ENCODE data around the gene ARMC10. TPM values are rescaled to one million over a fixed set of nuclear protein-coding genes. Genes with fewer than 3 reads are reported as not detected.

Gene ARMC10
- total RNA-seq, 4 donors from 2014 or later = 25.7 to 44.7 (median 34.0) TPM

DNA sequence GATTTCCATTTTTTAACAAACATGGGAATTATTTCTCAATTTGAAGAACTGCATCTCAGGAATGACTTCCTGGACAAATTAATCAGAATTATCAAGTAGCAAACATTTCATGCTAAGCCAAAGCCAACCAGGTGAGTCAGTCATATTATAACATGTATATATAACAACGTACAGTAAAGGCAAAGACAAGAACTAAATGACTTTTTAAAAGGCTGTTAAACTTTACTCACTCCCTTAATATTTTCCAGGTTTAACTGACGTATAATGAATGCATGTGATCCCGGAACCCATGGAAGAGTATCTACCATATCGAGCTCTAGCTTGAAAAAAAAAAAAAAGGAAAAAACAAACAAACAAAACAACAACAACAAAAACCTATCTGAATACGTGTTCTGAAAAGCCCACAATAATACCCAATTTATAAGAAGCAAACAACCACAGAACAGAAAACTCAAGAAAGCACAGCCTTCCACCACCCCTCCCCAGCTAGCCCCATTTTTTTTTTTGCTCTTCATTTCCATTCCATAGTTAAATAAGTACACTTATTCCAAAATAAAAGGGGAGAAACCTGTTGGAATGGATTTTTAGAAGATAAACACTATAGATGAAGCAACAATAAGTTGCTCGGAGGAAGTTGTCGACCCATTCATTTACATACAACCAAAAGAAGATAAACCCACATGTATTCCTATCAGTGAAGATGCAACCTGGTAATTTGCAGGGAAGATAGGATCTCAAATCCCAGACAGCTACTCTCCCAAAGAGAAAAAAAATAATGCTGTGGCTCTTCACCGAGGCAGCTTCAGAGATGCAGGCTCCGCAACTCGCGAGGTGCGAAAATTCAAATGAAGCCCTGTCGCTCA is 73.4 kb downstream of the ARMC10 start:
- Histone ChIP-seq H3K27me3 (no peaks in the 10 kb centered on the region), H3K27ac (peak overlapping the region; percentile 82 to 95 (median 94)), H3K36me3 (no peaks in the 10 kb centered on the region), H3K4me3 (peak overlapping the region; percentile 67 to 74), H3K4me1 (peaks cover 4 to 41% (median 6%) of the 10 kb centered on the region in 3 donors), H3K9me3 (no peaks in the 10 kb centered on the region)
- ATAC-seq = no peak
- WGBS, 2 donors (ENCODE audit: low coverage in 1 of 2) = 0 to 2% methylated on average over 7 to 13 of the region's 13 CpGs
- TF ChIP-seq EP300 (IDR thresholded peaks at IDR 0.05) (no peak), POLR2A (IDR thresholded peaks at IDR 0.05) (no peak), POLR2AphosphoS5 (IDR thresholded peaks at IDR 0.05) (no peak)
- TF ChIP-seq, protein P1, sequence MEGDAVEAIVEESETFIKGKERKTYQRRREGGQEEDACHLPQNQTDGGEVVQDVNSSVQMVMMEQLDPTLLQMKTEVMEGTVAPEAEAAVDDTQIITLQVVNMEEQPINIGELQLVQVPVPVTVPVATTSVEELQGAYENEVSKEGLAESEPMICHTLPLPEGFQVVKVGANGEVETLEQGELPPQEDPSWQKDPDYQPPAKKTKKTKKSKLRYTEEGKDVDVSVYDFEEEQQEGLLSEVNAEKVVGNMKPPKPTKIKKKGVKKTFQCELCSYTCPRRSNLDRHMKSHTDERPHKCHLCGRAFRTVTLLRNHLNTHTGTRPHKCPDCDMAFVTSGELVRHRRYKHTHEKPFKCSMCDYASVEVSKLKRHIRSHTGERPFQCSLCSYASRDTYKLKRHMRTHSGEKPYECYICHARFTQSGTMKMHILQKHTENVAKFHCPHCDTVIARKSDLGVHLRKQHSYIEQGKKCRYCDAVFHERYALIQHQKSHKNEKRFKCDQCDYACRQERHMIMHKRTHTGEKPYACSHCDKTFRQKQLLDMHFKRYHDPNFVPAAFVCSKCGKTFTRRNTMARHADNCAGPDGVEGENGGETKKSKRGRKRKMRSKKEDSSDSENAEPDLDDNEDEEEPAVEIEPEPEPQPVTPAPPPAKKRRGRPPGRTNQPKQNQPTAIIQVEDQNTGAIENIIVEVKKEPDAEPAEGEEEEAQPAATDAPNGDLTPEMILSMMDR (IDR thresholded peaks at IDR 0.05) = no peak

Other genes starting within 250 kb of the ARMC10 start
- gene LRRC17, start 162.1 kb upstream of the ARMC10 start, total RNA-seq = 1 to 10 TPM; 1.5 to 7.6 (median 3.1) TPM
- 1 to 10 TPM; 1.3 to 5.8 (median 3.2) TPM for gene FBXL13, start 344 bp upstream of the ARMC10 start, total RNA-seq
- 10 to 100 TPM in 1 of 4 donors, 1 to 10 TPM in 3; 7.1 to 19.1 (median 7.3) TPM for gene NAPEPLD, start 74.0 kb downstream of the ARMC10 start, total RNA-seq
- gene PMPCB, start 222.3 kb downstream of the ARMC10 start, total RNA-seq = 10 to 100 TPM; 37.3 to 70.9 (median 57.4) TPM

All from gastroesophageal sphincter (tissue), 4 donors.